Astrocyte (in vitro differentiated cells and primary cell): ENCODE data around the gene ACADL. TPM values are rescaled to one million over a fixed set of nuclear protein-coding genes. Genes with fewer than 3 reads are reported as not detected.

ENCODE experiments used
- DNase-seq: peaks from one replicate; pipeline ENCODE4 v3.0.0-alpha.2; 2010; ENCODE audit warnings: low read depth
- FAIRE-seq: peaks from 2 replicates; lab custom pipeline; 2011; peaks lifted over from hg19 to GRCh38; lab: Jason Lieb, UNC
- H2AFZ ChIP-seq: 2 replicates; pipeline ENCODE4 v1.6.0; 2012; ENCODE audit warnings: low read depth, low read length, inconsistent platforms
- H3K27ac ChIP-seq: 2 replicates; pipeline ENCODE4 v1.5.1; 2011; ENCODE audit warnings: low read depth, low read length, inconsistent platforms
- H3K27me3 ChIP-seq: 2 replicates; pipeline ENCODE4 v1.6.0; 2011; ENCODE audit warnings: low read length, inconsistent platforms; ENCODE audit not compliant: insufficient read depth
- H3K36me3 ChIP-seq: 2 replicates; pipeline ENCODE4 v1.5.1; 2011; ENCODE audit warnings: low read length, inconsistent platforms; ENCODE audit not compliant: insufficient read depth
- H3K4me1 ChIP-seq: 2 replicates; pipeline ENCODE4 v1.5.1; 2011; ENCODE audit warnings: low read length, inconsistent platforms; ENCODE audit not compliant: insufficient read depth
- H3K4me2 ChIP-seq: 2 replicates; pipeline ENCODE4 v1.6.0; 2012; ENCODE audit warnings: low read length, inconsistent platforms
- H3K4me3 ChIP-seq: 2 replicates; pipeline ENCODE4 v1.5.1; 2011; ENCODE audit warnings: low read depth, mild to moderate bottlenecking, low read length, inconsistent platforms; ENCODE audit not compliant: insufficient read depth
- H3K79me2 ChIP-seq: 2 replicates; pipeline ENCODE4 v1.6.0; 2012; ENCODE audit warnings: mild to moderate bottlenecking, low read length, inconsistent platforms; ENCODE audit not compliant: insufficient read depth
- H3K9ac ChIP-seq: 2 replicates; pipeline ENCODE4 v1.6.0; 2012; ENCODE audit warnings: mild to moderate bottlenecking, low read length, inconsistent platforms
- H3K9me3 ChIP-seq: 2 replicates; pipeline ENCODE4 v1.5.1; 2012; ENCODE audit warnings: low read depth, mild to moderate bottlenecking, low read length, inconsistent platforms; ENCODE audit not compliant: insufficient read depth
- H4K20me1 ChIP-seq: 2 replicates; pipeline ENCODE4 v1.6.0; 2012; ENCODE audit warnings: low read length, inconsistent platforms; ENCODE audit not compliant: insufficient read depth
- H3K27ac Mint-ChIP-seq: one replicate; pipeline ENCODE4 v1.8.0; 2021; ENCODE audit warnings: mild to moderate bottlenecking, mixed read lengths; ENCODE audit not compliant: unreplicated experiment
- H3K27me3 Mint-ChIP-seq: one replicate; pipeline ENCODE4 v1.8.0; 2021; ENCODE audit warnings: low read depth, mixed read lengths; ENCODE audit not compliant: unreplicated experiment
- H3K36me3 Mint-ChIP-seq: one replicate; pipeline ENCODE4 v1.8.0; 2021; ENCODE audit warnings: low read depth, mixed read lengths; ENCODE audit not compliant: unreplicated experiment
- H3K4me1 Mint-ChIP-seq: one replicate; pipeline ENCODE4 v1.8.0; 2021; ENCODE audit warnings: low read depth, mixed read lengths; ENCODE audit not compliant: unreplicated experiment
- H3K4me3 Mint-ChIP-seq: one replicate; pipeline ENCODE4 v1.8.0; 2021; ENCODE audit warnings: mild to moderate bottlenecking, moderate library complexity, mixed read lengths; ENCODE audit not compliant: unreplicated experiment
- H3K9me3 Mint-ChIP-seq: one replicate; pipeline ENCODE4 v1.8.0; 2021; ENCODE audit warnings: mild to moderate bottlenecking, mixed read lengths; ENCODE audit not compliant: unreplicated experiment
- EZH2 ChIP-seq: IDR thresholded peaks from 2 replicates; pipeline ENCODE4 v1.6.1; 2012; ENCODE audit warnings: mild to moderate bottlenecking, low read length, inconsistent platforms; ENCODE audit not compliant: insufficient read depth
- total RNA-seq: library from RNA; stranded (reverse); gene quantifications from 2 replicates; pipeline ENCODE4 v1.2.1, GENCODE V29; 2021
- TF ChIP-seq, protein P1 (sequence below): IDR thresholded peaks from 2 replicates; pipeline ENCODE4 v1.5.1; 2011; ENCODE audit warnings: low read depth, mild to moderate bottlenecking, inconsistent platforms, low read length, moderate library complexity; ENCODE audit not compliant: insufficient read depth

Gene ACADL
- total RNA-seq, 1 donor from 2014 or later = 1.9 TPM

DNA sequence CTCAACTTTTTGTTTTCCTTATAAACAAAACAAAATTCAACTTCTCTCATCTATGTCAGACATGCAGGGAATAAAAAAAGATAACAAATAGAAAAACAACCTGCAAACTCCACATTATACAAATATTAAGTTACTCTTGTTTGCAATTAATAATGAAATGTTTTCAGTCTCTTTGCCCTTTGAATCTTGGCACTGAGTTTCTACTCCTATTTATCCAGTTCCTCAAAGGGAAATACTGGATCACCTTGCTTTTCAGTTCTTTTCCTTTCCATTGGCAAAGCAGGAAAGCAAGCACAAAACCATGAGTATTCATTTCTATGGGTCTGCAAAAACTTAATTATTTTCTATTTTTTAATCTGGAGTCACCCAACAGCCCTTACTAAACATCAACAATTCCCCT lies 77.6 kb downstream of the ACADL start:
- no peaks in the 10 kb centered on the region for H3K27me3 Mint-ChIP-seq
- H2AFZ ChIP-seq = no peak overlapping the region
- no peak for TF ChIP-seq EZH2
- TF ChIP-seq, protein P1, sequence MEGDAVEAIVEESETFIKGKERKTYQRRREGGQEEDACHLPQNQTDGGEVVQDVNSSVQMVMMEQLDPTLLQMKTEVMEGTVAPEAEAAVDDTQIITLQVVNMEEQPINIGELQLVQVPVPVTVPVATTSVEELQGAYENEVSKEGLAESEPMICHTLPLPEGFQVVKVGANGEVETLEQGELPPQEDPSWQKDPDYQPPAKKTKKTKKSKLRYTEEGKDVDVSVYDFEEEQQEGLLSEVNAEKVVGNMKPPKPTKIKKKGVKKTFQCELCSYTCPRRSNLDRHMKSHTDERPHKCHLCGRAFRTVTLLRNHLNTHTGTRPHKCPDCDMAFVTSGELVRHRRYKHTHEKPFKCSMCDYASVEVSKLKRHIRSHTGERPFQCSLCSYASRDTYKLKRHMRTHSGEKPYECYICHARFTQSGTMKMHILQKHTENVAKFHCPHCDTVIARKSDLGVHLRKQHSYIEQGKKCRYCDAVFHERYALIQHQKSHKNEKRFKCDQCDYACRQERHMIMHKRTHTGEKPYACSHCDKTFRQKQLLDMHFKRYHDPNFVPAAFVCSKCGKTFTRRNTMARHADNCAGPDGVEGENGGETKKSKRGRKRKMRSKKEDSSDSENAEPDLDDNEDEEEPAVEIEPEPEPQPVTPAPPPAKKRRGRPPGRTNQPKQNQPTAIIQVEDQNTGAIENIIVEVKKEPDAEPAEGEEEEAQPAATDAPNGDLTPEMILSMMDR = no peak

More for the DNA sequence above, 77.6 kb downstream of the ACADL start:
- Mint-ChIP-seq H3K36me3 (peaks cover 19% of the 10 kb centered on the region), H3K4me1 (no peaks in the 10 kb centered on the region), H3K4me3 (no peak overlapping the region), H3K9me3 (peaks cover 3% of the 10 kb centered on the region), H3K27ac (no peak overlapping the region)
- H4K20me1 ChIP-seq = no peaks in the 10 kb centered on the region
- H3K9me3 ChIP-seq = no peaks in the 10 kb centered on the region
- no peak for FAIRE-seq
- peaks cover 5% of the 10 kb centered on the region for H3K79me2 ChIP-seq
- no peaks in the 10 kb centered on the region for H3K27me3 ChIP-seq
- DNase-seq = no peak
- H3K27ac ChIP-seq = no peak overlapping the region
- no peaks in the 10 kb centered on the region for H3K4me1 ChIP-seq
- H3K36me3 ChIP-seq = peaks cover 2% of the 10 kb centered on the region
- H3K9ac ChIP-seq = no peak overlapping the region
- no peak overlapping the region for H3K4me3 ChIP-seq
- no peak overlapping the region for H3K4me2 ChIP-seq

Other genes starting within 250 kb of the ACADL start
- 62.1 and 67.9 TPM in 2 replicates for gene RPE, start 222.8 kb downstream of the ACADL start, total RNA-seq
- gene KANSL1L, start 54.0 kb downstream of the ACADL start, total RNA-seq = 7.5 and 8.7 TPM in 2 replicates
- gene MYL1, start 89.7 kb upstream of the ACADL start, total RNA-seq = 8.7 and 11.1 TPM in 2 replicates